GM12872 (cell line): Measurements from ENCODE around the gene GHITM.

Experiments
- CTCF ChIP-seq: IDR thresholded peaks from 3 replicates; pipeline ENCODE4 v1.5.1; 2011; ENCODE audit warnings: low read depth, mild to moderate bottlenecking, low read length, moderate library complexity; ENCODE audit not compliant: insufficient read depth

The GHITM gene

GRCh38 chr10:84178160-84178609, 38.9 kb downstream of the GHITM start:
- no peak for TF ChIP-seq CTCF

- TF ChIP-seq CTCF, result no peak
Measured at GRCh38 chr10:84179059-84179710, 39.9 kb downstream of the GHITM start.

GRCh38 chr10:84181631-84182030, 42.3 kb downstream of the GHITM start:
- no peak for TF ChIP-seq CTCF

GRCh38 chr10:84184517-84184916, 45.2 kb downstream of the GHITM start:
- TF ChIP-seq CTCF, result no peak

GRCh38 chr10:84185526-84186175, 46.3 kb downstream of the GHITM start:
- no peak for TF ChIP-seq CTCF

- no peak for TF ChIP-seq CTCF
Measured at GRCh38 chr10:84188815-84189214, 49.5 kb downstream of the GHITM start.

- no peak for TF ChIP-seq CTCF
Measured at GRCh38 chr10:84190621-84191020, 51.3 kb downstream of the GHITM start.
